OCI-LY3 (cell line): Measurements from ENCODE around the gene SMARCA5.
"Not testable (repeated sequence)": the region's sequence is repeated elsewhere in the genome, so short reads cannot be mapped to it uniquely, and the experiment has no call there.

Experiments used
- H2AFZ ChIP-seq: fragments of 200-600, 300-600 bp; shearing (Covaris generic); 2 replicates; pipeline ENCODE4 v1.6.0; 2014; ENCODE audit warnings: antibody characterized with exemption, low read depth, low read length
- H3K27ac ChIP-seq: fragments of 200-600, 300-600 bp; sonication (generic); 2 replicates; pipeline ENCODE4 v1.5.1; 2014; ENCODE audit warnings: mild to moderate bottlenecking, low read length, moderate library complexity, mixed read lengths
- H3K27me3 ChIP-seq: fragments of 200-600, 300-600 bp; sonication (generic); 2 replicates; pipeline ENCODE4 v1.6.1; 2014; ENCODE audit warnings: low read depth, low read length, mixed read lengths
- H3K36me3 ChIP-seq: fragments of 200-600, 300-600 bp; sonication (generic); replicated peaks from 2 replicates; pipeline ENCODE3; 2014; ENCODE audit warnings: low read depth, low read length, mixed read lengths
- H3K4me1 ChIP-seq: fragments of 300-600, 200-600 bp; sonication (generic); 2 replicates; pipeline ENCODE4 v1.6.1; 2014; ENCODE audit warnings: low read length, mixed read lengths
- H3K4me2 ChIP-seq: fragments of 200-600, 300-600 bp; sonication (generic); 2 replicates; pipeline ENCODE4 v1.6.1; 2014; ENCODE audit warnings: low read length, mixed read lengths
- H3K4me3 ChIP-seq: fragments of 300-600, 200-600 bp; sonication (generic); 2 replicates; pipeline ENCODE4 v1.5.1; 2014; ENCODE audit warnings: antibody characterized with exemption, mild to moderate bottlenecking, low read length, moderate library complexity
- H3K79me2 ChIP-seq: fragments of 300-600, 200-600 bp; shearing (Covaris generic); 2 replicates; pipeline ENCODE4 v1.6.1; 2014; ENCODE audit warnings: mild to moderate bottlenecking, low read length, mixed read lengths
- H3K9ac ChIP-seq: fragments of 300-600, 200-600 bp; shearing (Covaris generic); 2 replicates; pipeline ENCODE4 v1.6.0; 2014; ENCODE audit warnings: mild to moderate bottlenecking, low read length, moderate library complexity
- H3K9me3 ChIP-seq: fragments of 200-600, 300-600 bp; shearing (Covaris generic); 2 replicates; pipeline ENCODE4 v1.6.1; 2014; ENCODE audit warnings: low read length, mixed read lengths; ENCODE audit not compliant: insufficient read depth
- H4K20me1 ChIP-seq: fragments of 200-600, 300-600 bp; sonication (generic); 2 replicates; pipeline ENCODE4 v1.6.1; 2016; ENCODE audit warnings: low read length, mixed read lengths; ENCODE audit not compliant: insufficient read depth
- CTCF ChIP-seq: fragments of 200-600, 300-600 bp; sonication (generic); IDR thresholded peaks from 2 replicates; pipeline ENCODE4 v1.5.1; 2014; ENCODE audit warnings: antibody characterized with exemption, low read length, low read depth
- EZH2phosphoT487 ChIP-seq: fragments of 200-600 bp; shearing (Covaris generic); IDR thresholded peaks from 2 replicates; pipeline ENCODE4 v1.6.1; 2018; ENCODE audit warnings: antibody characterized with exemption, mixed run types, low read depth

SMARCA5 gene

GRCh38 chr4:143515905-143516304 is 2.4 kb downstream of the SMARCA5 start:
- Histone ChIP-seq H3K4me3 (0 out of 2 replicates have a peak overlapping the region, but pooled peaks have one; percentile 86), H2AFZ (no peak overlapping the region), H3K27me3 (no peaks in the 10 kb centered on the region), H3K4me1 (peaks cover 27% of the 10 kb centered on the region), H3K4me2 (peak overlapping the region; percentile 79), H3K36me3 (peaks cover 42% of the 10 kb centered on the region), H3K27ac (no peak overlapping the region), H4K20me1 (peaks cover 55% of the 10 kb centered on the region), H3K9me3 (no peaks in the 10 kb centered on the region), H3K79me2 (peaks cover 75% of the 10 kb centered on the region), H3K9ac (no peak overlapping the region)
- TF ChIP-seq EZH2phosphoT487 (no peak), CTCF (no peak)

- H3K4me2 ChIP-seq: no peak overlapping the region
- no peaks in the 10 kb centered on the region for H3K27me3 ChIP-seq
- no peaks in the 10 kb centered on the region for H3K9me3 ChIP-seq
- peaks cover 92% of the 10 kb centered on the region for H3K79me2 ChIP-seq
- TF ChIP-seq CTCF (no peak), EZH2phosphoT487 (no peak)
- H3K9ac ChIP-seq: no peak overlapping the region
- no peak overlapping the region for H3K4me3 ChIP-seq
- peaks cover 55% of the 10 kb centered on the region for H4K20me1 ChIP-seq
- no peak overlapping the region for H3K27ac ChIP-seq
- peaks cover 21% of the 10 kb centered on the region for H3K4me1 ChIP-seq
- peaks cover 57% of the 10 kb centered on the region for H3K36me3 ChIP-seq
- no peak overlapping the region for H2AFZ ChIP-seq
Measured at GRCh38 chr4:143517764-143518163, 4.3 kb downstream of the SMARCA5 start.

- peaks cover 76% of the 10 kb centered on the region for H3K36me3 ChIP-seq
- H3K4me3 ChIP-seq: no peak overlapping the region
- no peak overlapping the region for H3K27ac ChIP-seq
- no peaks in the 10 kb centered on the region for H3K27me3 ChIP-seq
- H3K4me2 ChIP-seq: no peak overlapping the region
- TF ChIP-seq EZH2phosphoT487: no peak
- TF ChIP-seq CTCF: no peak
- H3K4me1 ChIP-seq: no peaks in the 10 kb centered on the region
- H3K9me3 ChIP-seq: no peaks in the 10 kb centered on the region
- H3K9ac ChIP-seq: no peak overlapping the region
- peaks cover 59% of the 10 kb centered on the region for H3K79me2 ChIP-seq
- H2AFZ ChIP-seq: no peak overlapping the region
- H4K20me1 ChIP-seq: peaks cover 13% of the 10 kb centered on the region
Measured at GRCh38 chr4:143524211-143524610, 10.7 kb downstream of the SMARCA5 start.

- H4K20me1 ChIP-seq, H3K27me3 ChIP-seq, H3K27ac ChIP-seq, H3K4me1 ChIP-seq, H2AFZ ChIP-seq, H3K4me2 ChIP-seq, H3K9ac ChIP-seq, H3K9me3 ChIP-seq, H3K4me3 ChIP-seq: not testable (repeated sequence)
- Histone ChIP-seq H3K36me3 (peaks cover 81% of the 10 kb centered on the region), H3K79me2 (peaks cover 30% of the 10 kb centered on the region)
Measured at GRCh38 chr4:143528046-143528445, 14.5 kb downstream of the SMARCA5 start.

- Histone ChIP-seq H3K27me3 (no peaks in the 10 kb centered on the region), H3K4me3 (no peak overlapping the region), H3K9ac (no peak overlapping the region), H3K4me1 (no peaks in the 10 kb centered on the region), H3K36me3 (peaks cover 81% of the 10 kb centered on the region), H3K4me2 (no peak overlapping the region), H4K20me1 (peaks cover 10% of the 10 kb centered on the region; the same call in 1 of the 2 replicates), H3K9me3 (no peaks in the 10 kb centered on the region), H2AFZ (no peak overlapping the region), H3K27ac (no peak overlapping the region), H3K79me2 (peaks cover 11% of the 10 kb centered on the region)
- TF ChIP-seq CTCF (peak; percentile 71), EZH2phosphoT487 (no peak)
Measured at GRCh38 chr4:143531380-143531779, 17.9 kb downstream of the SMARCA5 start.
